ENCODE measurements around the gene RUBCNL.
"Not testable (repeated sequence)": the region's sequence is repeated elsewhere in the genome, so short reads cannot be mapped to it uniquely, and the experiment has no call there.

Gene RUBCNL

GRCh38 chr13:46373623-46374022 lies 13.4 kb downstream of the RUBCNL start:
- no peak overlapping the region for H3K4me3 ChIP-seq (ENCODE audit: low read depth, low read length)
- TF ChIP-seq CTCF (IDR thresholded peaks at IDR 0.05; ENCODE audit: low read depth, low read length) = no peak

GRCh38 chr13:46372938-46373337 lies 14.1 kb downstream of the RUBCNL start:
- H3K4me3 ChIP-seq (ENCODE audit: low read depth, low read length) = not testable (repeated sequence)

GRCh38 chr13:46372071-46372470 lies 15.0 kb downstream of the RUBCNL start:
- no peak for TF ChIP-seq CTCF (IDR thresholded peaks at IDR 0.05; ENCODE audit: low read depth, low read length)
- no peak overlapping the region for H3K4me3 ChIP-seq (ENCODE audit: low read depth, low read length)

GRCh38 chr13:46369506-46370277 lies 17.4 kb downstream of the RUBCNL start:
- H3K4me3 ChIP-seq (ENCODE audit: low read depth, low read length) = no peak overlapping the region
- TF ChIP-seq CTCF (IDR thresholded peaks at IDR 0.05; ENCODE audit: low read depth, low read length) = no peak

- no peak for TF ChIP-seq CTCF (IDR thresholded peaks at IDR 0.05; ENCODE audit: low read depth, low read length)
- H3K4me3 ChIP-seq (ENCODE audit: low read depth, low read length) = no peak overlapping the region
These were observed 19.3 kb downstream of the RUBCNL start for GRCh38 chr13:46367617-46368327.

GRCh38 chr13:46361276-46361934 lies 25.6 kb downstream of the RUBCNL start:
- H3K4me3 ChIP-seq (ENCODE audit: low read depth, low read length) = no peak overlapping the region
- TF ChIP-seq CTCF (IDR thresholded peaks at IDR 0.05; ENCODE audit: low read depth, low read length) = no peak

GRCh38 chr13:46360604-46361003 lies 26.4 kb downstream of the RUBCNL start:
- TF ChIP-seq CTCF (IDR thresholded peaks at IDR 0.05; ENCODE audit: low read depth, low read length) = no peak
- no peak overlapping the region for H3K4me3 ChIP-seq (ENCODE audit: low read depth, low read length)
